Prostate gland (tissue), 2 donors: ENCODE results near the gene TBX10.
"Not testable (repeated sequence)": the region's sequence is repeated elsewhere in the genome, so short reads cannot be mapped to it uniquely, and the experiment has no call there.

Source experiments
- CTCF ChIP-seq, 4 experiments: fragments of 200-600 bp in 2 of 4; fragments of 450-650 bp in 2 of 4; sonication (generic) in 2 of 4; IDR thresholded peaks; 1 replicate in 3 of 4; 2 replicates in 1 of 4; pipeline ENCODE4 v1.5.1; 2016 to 2019; ENCODE audit warnings: antibody characterized with exemption in 4 of 4, mild to moderate bottlenecking in 2 of 4, moderate library complexity in 2 of 4
- POLR2AphosphoS5 ChIP-seq: sonication (generic); formaldehyde crosslinking; IDR thresholded peaks from one replicate; pipeline ENCODE4 v1.6.1; 2017; ENCODE audit warnings: antibody characterized with exemption

GRCh38 chr11:67637441-67637840 lies 2.1 kb downstream of the TBX10 start:
- TF ChIP-seq CTCF (IDR thresholded peaks at IDR 0.05); POLR2AphosphoS5: not testable (repeated sequence)
